ENCODE results near the gene CTIF.

CTIF gene

GRCh38 chr18:48864876-48865275 is 326.0 kb downstream of the CTIF start:
- TF ChIP-seq CTCF (IDR thresholded peaks at IDR 0.05; ENCODE audit: low read depth, low read length): no peak
- DNase-seq: no peak
- Histone ChIP-seq H3K4me1 (peaks cover 13% of the 10 kb centered on the region), H3K4me3 (ENCODE audit: low read depth, low read length) (no peak overlapping the region), H3K27me3 (no peaks in the 10 kb centered on the region), H3K36me3 (no peaks in the 10 kb centered on the region; the same call in none of the 2 replicates), H3K9me3 (no peaks in the 10 kb centered on the region)

- DNase-seq: peak; percentile 79
- Histone ChIP-seq H3K9me3 (no peaks in the 10 kb centered on the region), H3K27me3 (no peaks in the 10 kb centered on the region), H3K36me3 (no peaks in the 10 kb centered on the region; the same call in 1 of the 2 replicates), H3K4me1 (peaks cover 5% of the 10 kb centered on the region), H3K4me3 (ENCODE audit: low read depth, low read length) (no peak overlapping the region)
- no peak for TF ChIP-seq CTCF (IDR thresholded peaks at IDR 0.05; ENCODE audit: low read depth, low read length)
Measured at GRCh38 chr18:48866028-48866733, 327.4 kb downstream of the CTIF start.

GRCh38 chr18:48866856-48867255 is 328.0 kb downstream of the CTIF start:
- H3K27me3 ChIP-seq: no peaks in the 10 kb centered on the region
- no peaks in the 10 kb centered on the region for H3K9me3 ChIP-seq
- no peak for TF ChIP-seq CTCF (IDR thresholded peaks at IDR 0.05; ENCODE audit: low read depth, low read length)
- H3K4me3 ChIP-seq (ENCODE audit: low read depth, low read length): no peak overlapping the region
- no peaks in the 10 kb centered on the region for H3K36me3 ChIP-seq
- H3K4me1 ChIP-seq: peaks cover 5% of the 10 kb centered on the region
- no peak for DNase-seq

GRCh38 chr18:48867978-48868377 is 329.1 kb downstream of the CTIF start:
- Histone ChIP-seq H3K4me1 (peaks cover 5% of the 10 kb centered on the region), H3K4me3 (ENCODE audit: low read depth, low read length) (no peak overlapping the region), H3K27me3 (no peaks in the 10 kb centered on the region), H3K9me3 (no peaks in the 10 kb centered on the region), H3K36me3 (no peaks in the 10 kb centered on the region)
- DNase-seq: no peak
- no peak for TF ChIP-seq CTCF (IDR thresholded peaks at IDR 0.05; ENCODE audit: low read depth, low read length)

- H3K27me3 ChIP-seq: no peaks in the 10 kb centered on the region
- H3K4me3 ChIP-seq (ENCODE audit: low read depth, low read length): no peak overlapping the region
- H3K9me3 ChIP-seq: no peaks in the 10 kb centered on the region
- no peak for TF ChIP-seq CTCF (IDR thresholded peaks at IDR 0.05; ENCODE audit: low read depth, low read length)
- H3K36me3 ChIP-seq: no peaks in the 10 kb centered on the region
- no peak for DNase-seq
- peaks cover 5% of the 10 kb centered on the region for H3K4me1 ChIP-seq
Measured at GRCh38 chr18:48868468-48869466, 329.9 kb downstream of the CTIF start.

Measured in BE2C (cell line).